Testis (tissue), 3 donors: ENCODE data around the gene CTPS2. TPM values are rescaled to one million over a fixed set of nuclear protein-coding genes. Genes with fewer than 3 reads are reported as not detected.
"Not testable (repeated sequence)": the region's sequence is repeated elsewhere in the genome, so short reads cannot be mapped to it uniquely, and the experiment has no call there.

ENCODE experiments used
- DNase-seq: peaks from one replicate; pipeline ENCODE4 v3.0.0-alpha.2; 2019
- H3K27ac ChIP-seq, 2 donors: fragments of 200-600 bp; sonication (generic); one replicate each; pipeline ENCODE4 v1.5.1; 2019
- H3K27me3 ChIP-seq: fragments of 200-600 bp; sonication (generic); one replicate; pipeline ENCODE4 v1.5.1; 2019
- H3K36me3 ChIP-seq: fragments of 200-600 bp; sonication (generic); one replicate; pipeline ENCODE4 v1.5.1; 2017; ENCODE audit warnings: low read depth; ENCODE audit errors: missing control alignments
- H3K4me1 ChIP-seq: fragments of 200-600 bp; sonication (generic); one replicate; pipeline ENCODE4 v1.5.1; 2019
- H3K4me3 ChIP-seq, 2 donors: fragments of 200-600 bp; sonication (generic); one replicate each; pipeline ENCODE4 v1.5.1; 2017 to 2019
- H3K9me3 ChIP-seq: fragments of 200-600 bp; sonication (generic); one replicate; pipeline ENCODE4 v1.5.1; 2017
- POLR2A ChIP-seq: fragments of 450-650 bp; IDR thresholded peaks from one replicate; pipeline ENCODE4 v1.6.1; 2017; ENCODE audit warnings: antibody characterized with exemption, mild to moderate bottlenecking, moderate library complexity
- WGBS, 2 donors: methylation state at CpG; one replicate each; pipeline ENCODE4 v1.1.5; 2018; 5-methylcytosine and 5-hydroxymethylcytosine counted together
- intact Hi-C: fragments of 100-400 bp; cut with DNase I; formaldehyde crosslinking; loops from one replicate; pipeline ENCODE4 v1.15.1; 2023; ENCODE audit warnings: low total_unique reads
- polyA plus RNA-seq: library from polyadenylated mRNA; stranded (reverse); fragments of 350-450 nt; fragmentation: Illumina TruSeq; extraction: RNeasy Lipid Tissue Mini Kit (QIAGEN cat#74804); gene quantifications from one replicate; pipeline ENCODE4 v1.2.3, GENCODE V29; 2014; ENCODE audit warnings: low read depth, low replicate concordance; ENCODE audit not compliant: insufficient read depth
- total RNA-seq, 2 donors: library from RNA; depleted of rRNA; stranded (reverse); fragments of >200 nt; gene quantifications; one replicate each; pipeline ENCODE4 v1.2.3, GENCODE V29; 2016
- TF ChIP-seq, protein P1 (sequence below), 3 experiments: fragments of 450-650 bp in 2 of 3; fragments of 200-600 bp in 1 of 3; sonication (generic) in 1 of 3; IDR thresholded peaks; one replicate each; pipeline ENCODE4 v1.5.1; 2016 to 2019; ENCODE audit warnings: antibody characterized with exemption in 3 of 3, mild to moderate bottlenecking in 2 of 3, moderate library complexity in 1 of 3

CTPS2 gene
- total and polyA plus RNA-seq, 3 donors from 2014 or later, result 3.2 to 9.7 (median 9.5) TPM

DNA sequence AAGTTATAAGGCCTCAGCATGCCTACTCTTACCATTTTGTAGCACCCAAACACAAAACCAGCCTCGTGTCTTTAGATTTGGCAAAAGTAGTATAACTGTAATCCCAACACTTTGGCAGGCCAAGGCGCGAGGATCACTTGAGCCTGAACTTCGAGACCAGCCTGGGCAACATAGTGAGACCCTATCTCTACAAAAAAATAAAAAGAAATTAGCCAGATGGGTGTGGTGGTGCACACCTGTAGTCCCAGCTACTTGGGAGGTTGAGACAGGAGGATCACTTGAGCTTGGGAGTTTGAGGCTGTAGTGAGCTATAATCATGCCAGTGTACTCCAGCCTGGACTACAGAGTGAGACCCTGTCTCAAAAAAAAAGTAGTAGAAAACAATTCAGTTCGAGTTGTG, 24.6 kb upstream of the CTPS2 start:
- Histone ChIP-seq H3K9me3 (no peaks in the 10 kb centered on the region), H3K36me3 (no peaks in the 10 kb centered on the region), H3K4me3 (no peak overlapping the region), H3K27me3 (no peaks in the 10 kb centered on the region), H3K27ac (no peak overlapping the region), H3K4me1 (no peaks in the 10 kb centered on the region)
- DNase-seq, result no peak
- intact Hi-C loops, result no loop called here
- WGBS, 2 donors, result 93 to 99% methylated on average over 5 of the region's 5 CpGs
- TF ChIP-seq, protein P1, sequence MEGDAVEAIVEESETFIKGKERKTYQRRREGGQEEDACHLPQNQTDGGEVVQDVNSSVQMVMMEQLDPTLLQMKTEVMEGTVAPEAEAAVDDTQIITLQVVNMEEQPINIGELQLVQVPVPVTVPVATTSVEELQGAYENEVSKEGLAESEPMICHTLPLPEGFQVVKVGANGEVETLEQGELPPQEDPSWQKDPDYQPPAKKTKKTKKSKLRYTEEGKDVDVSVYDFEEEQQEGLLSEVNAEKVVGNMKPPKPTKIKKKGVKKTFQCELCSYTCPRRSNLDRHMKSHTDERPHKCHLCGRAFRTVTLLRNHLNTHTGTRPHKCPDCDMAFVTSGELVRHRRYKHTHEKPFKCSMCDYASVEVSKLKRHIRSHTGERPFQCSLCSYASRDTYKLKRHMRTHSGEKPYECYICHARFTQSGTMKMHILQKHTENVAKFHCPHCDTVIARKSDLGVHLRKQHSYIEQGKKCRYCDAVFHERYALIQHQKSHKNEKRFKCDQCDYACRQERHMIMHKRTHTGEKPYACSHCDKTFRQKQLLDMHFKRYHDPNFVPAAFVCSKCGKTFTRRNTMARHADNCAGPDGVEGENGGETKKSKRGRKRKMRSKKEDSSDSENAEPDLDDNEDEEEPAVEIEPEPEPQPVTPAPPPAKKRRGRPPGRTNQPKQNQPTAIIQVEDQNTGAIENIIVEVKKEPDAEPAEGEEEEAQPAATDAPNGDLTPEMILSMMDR (IDR thresholded peaks at IDR 0.05), result no peak
- no peak for TF ChIP-seq POLR2A

GRCh38 chrX:16733013-16733412, 20.5 kb upstream of the CTPS2 start:
- Histone ChIP-seq H3K9me3 (no peaks in the 10 kb centered on the region), H3K27me3 (no peaks in the 10 kb centered on the region), H3K27ac (no peak overlapping the region), H3K4me3 (no peak overlapping the region), H3K4me1 (no peaks in the 10 kb centered on the region), H3K36me3 (no peaks in the 10 kb centered on the region)
- no peak for DNase-seq
- intact Hi-C loops, result no loop called here
- TF ChIP-seq POLR2A, result no peak
- TF ChIP-seq, protein P1 (IDR thresholded peaks at IDR 0.05), result no peak

DNA sequence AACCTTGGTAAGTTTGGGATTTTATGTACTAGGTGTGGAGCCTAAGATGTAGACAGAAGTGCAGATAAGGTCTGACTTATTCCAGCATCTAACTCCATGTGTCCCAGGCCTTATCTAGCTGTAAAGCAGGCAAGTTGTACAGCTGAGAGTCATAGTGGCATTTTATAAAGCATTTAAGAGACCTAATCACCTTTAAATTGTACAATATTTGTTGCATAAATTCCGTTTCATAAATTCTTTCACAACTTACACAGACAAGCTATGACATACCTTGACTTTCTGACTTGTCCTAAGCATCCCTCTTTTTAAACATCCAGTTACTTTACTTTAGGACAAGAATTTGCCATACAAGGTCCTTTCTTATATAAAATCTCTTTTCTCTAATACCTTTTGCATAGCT, 18.0 kb upstream of the CTPS2 start:
- H3K4me1 ChIP-seq, result no peaks in the 10 kb centered on the region
- H3K9me3 ChIP-seq, result no peaks in the 10 kb centered on the region
- no peaks in the 10 kb centered on the region for H3K27me3 ChIP-seq
- 95 to 100% methylated on average over 1 of the region's 1 CpG for WGBS, 2 donors
- no peak for TF ChIP-seq POLR2A
- TF ChIP-seq, protein P1 (IDR thresholded peaks at IDR 0.05), result no peak
- DNase-seq, result no peak
- H3K4me3 ChIP-seq, result no peak overlapping the region
- intact Hi-C loops, result no loop called here
- H3K27ac ChIP-seq, result no peak overlapping the region
- no peaks in the 10 kb centered on the region for H3K36me3 ChIP-seq

DNA sequence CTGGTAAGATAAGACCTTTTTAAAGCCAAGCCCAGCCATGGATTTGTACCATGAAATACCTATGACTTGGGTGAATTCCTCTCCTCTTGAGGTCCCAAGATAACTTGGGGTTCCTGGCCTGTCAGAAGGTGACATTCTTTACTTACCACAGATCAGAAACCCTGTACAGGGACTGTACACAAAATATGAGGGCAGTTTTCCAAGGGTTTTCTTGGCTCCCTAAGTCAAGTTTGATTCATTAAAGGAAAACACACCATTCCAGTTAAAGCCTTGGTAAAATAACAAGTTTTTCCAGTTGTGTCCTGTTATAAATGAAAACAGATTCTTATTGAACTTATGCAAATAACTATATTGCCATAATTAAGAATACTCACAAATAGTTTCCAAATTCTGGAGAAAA, 15.2 kb upstream of the CTPS2 start:
- Histone ChIP-seq H3K36me3 (no peaks in the 10 kb centered on the region), H3K27me3 (no peaks in the 10 kb centered on the region), H3K4me3 (no peak overlapping the region), H3K4me1 (no peaks in the 10 kb centered on the region), H3K9me3 (no peaks in the 10 kb centered on the region), H3K27ac (no peak overlapping the region)
- no peak for TF ChIP-seq POLR2A
- TF ChIP-seq, protein P1 (IDR thresholded peaks at IDR 0.05), result no peak
- DNase-seq, result no peak
- intact Hi-C loops, result no loop called here

- intact Hi-C loops, H3K36me3 ChIP-seq, H3K4me3 ChIP-seq, H3K9me3 ChIP-seq, H3K4me1 ChIP-seq, H3K27ac ChIP-seq, H3K27me3 ChIP-seq, DNase-seq: not testable (repeated sequence)
- 50 to 82% methylated on average over 1 to 5 of the region's 5 CpGs for WGBS, 2 donors
Observed at GRCh38 chrX:16726347-16726988, 14.0 kb upstream of the CTPS2 start.
